ENCODE measurements around the gene KAZN.

The KAZN gene

GRCh38 chr1:14594045-14594444, 4.4 kb upstream of the KAZN start:
- no peak overlapping the region for H3K4me2 ChIP-seq (ENCODE audit: low read depth, low read length, poor library complexity, severe bottlenecking)
- H4K20me1 ChIP-seq (ENCODE audit: insufficient read depth, low read length, poor library complexity, severe bottlenecking), result no peaks in the 10 kb centered on the region
- no peaks in the 10 kb centered on the region for H3F3A ChIP-seq (ENCODE audit: low read depth)
- H3K9me3 ChIP-seq (ENCODE audit: insufficient read depth, low read depth, low read length), result no peaks in the 10 kb centered on the region
- H3K36me3 ChIP-seq (ENCODE audit: insufficient read depth, low read length), result no peaks in the 10 kb centered on the region
- no peak overlapping the region for H2AFZ ChIP-seq (ENCODE audit: low read length)
- TF ChIP-seq CTCF (conservative IDR thresholded peaks at IDR 0.05; ENCODE audit: low read length), result no peak
- TF ChIP-seq EZH2phosphoT487 (IDR thresholded peaks at IDR 0.05; ENCODE audit: borderline replicate concordance), result no peak
- H3K4me3 ChIP-seq (ENCODE audit: low read length, poor library complexity, severe bottlenecking), result no peak overlapping the region
- H3K9me2 ChIP-seq (replicated peaks; ENCODE audit: low read depth, low read length), result no peaks in the 10 kb centered on the region
- no peak overlapping the region for H3K9ac ChIP-seq (ENCODE audit: low read depth, low read length, poor library complexity, severe bottlenecking)
- H3K4me1 ChIP-seq (ENCODE audit: insufficient read depth, low read length, poor library complexity, severe bottlenecking), result no peaks in the 10 kb centered on the region
- H3K79me2 ChIP-seq (ENCODE audit: insufficient read depth, low read length), result no peaks in the 10 kb centered on the region
- peaks cover 9% of the 10 kb centered on the region for H3K27me3 ChIP-seq (ENCODE audit: insufficient read depth, low read length, poor library complexity, severe bottlenecking)

GRCh38 chr1:14596591-14596990, 1.9 kb upstream of the KAZN start:
- TF ChIP-seq CTCF (conservative IDR thresholded peaks at IDR 0.05; ENCODE audit: low read length) (no peak), EZH2phosphoT487 (IDR thresholded peaks at IDR 0.05; ENCODE audit: borderline replicate concordance) (no peak)
- no peaks in the 10 kb centered on the region for H3K79me2 ChIP-seq (ENCODE audit: insufficient read depth, low read length)
- H3K4me1 ChIP-seq (ENCODE audit: insufficient read depth, low read length, poor library complexity, severe bottlenecking), result no peaks in the 10 kb centered on the region
- H4K20me1 ChIP-seq (ENCODE audit: insufficient read depth, low read length, poor library complexity, severe bottlenecking), result no peaks in the 10 kb centered on the region
- H3K4me3 ChIP-seq (ENCODE audit: low read length, poor library complexity, severe bottlenecking), result no peak overlapping the region
- no peak overlapping the region for H3K9ac ChIP-seq (ENCODE audit: low read depth, low read length, poor library complexity, severe bottlenecking)
- no peak overlapping the region for H3K4me2 ChIP-seq (ENCODE audit: low read depth, low read length, poor library complexity, severe bottlenecking)
- H3F3A ChIP-seq (ENCODE audit: low read depth), result no peaks in the 10 kb centered on the region
- peaks cover 17% of the 10 kb centered on the region for H3K27me3 ChIP-seq (ENCODE audit: insufficient read depth, low read length, poor library complexity, severe bottlenecking)
- H3K9me3 ChIP-seq (ENCODE audit: insufficient read depth, low read depth, low read length), result no peaks in the 10 kb centered on the region
- no peaks in the 10 kb centered on the region for H3K9me2 ChIP-seq (replicated peaks; ENCODE audit: low read depth, low read length)
- no peak overlapping the region for H2AFZ ChIP-seq (ENCODE audit: low read length)
- no peaks in the 10 kb centered on the region for H3K36me3 ChIP-seq (ENCODE audit: insufficient read depth, low read length)

- Histone ChIP-seq H3K9me3 (ENCODE audit: insufficient read depth, low read depth, low read length) (no peaks in the 10 kb centered on the region), H3K27me3 (ENCODE audit: insufficient read depth, low read length, poor library complexity, severe bottlenecking) (peaks cover 17% of the 10 kb centered on the region), H3K36me3 (ENCODE audit: insufficient read depth, low read length) (no peaks in the 10 kb centered on the region), H3K9ac (ENCODE audit: low read depth, low read length, poor library complexity, severe bottlenecking) (no peak overlapping the region), H3K4me3 (ENCODE audit: low read length, poor library complexity, severe bottlenecking) (no peak overlapping the region), H4K20me1 (ENCODE audit: insufficient read depth, low read length, poor library complexity, severe bottlenecking) (no peaks in the 10 kb centered on the region), H3K4me1 (ENCODE audit: insufficient read depth, low read length, poor library complexity, severe bottlenecking) (no peaks in the 10 kb centered on the region), H3K4me2 (ENCODE audit: low read depth, low read length, poor library complexity, severe bottlenecking) (no peak overlapping the region), H2AFZ (ENCODE audit: low read length) (no peak overlapping the region), H3F3A (ENCODE audit: low read depth) (no peaks in the 10 kb centered on the region), H3K79me2 (ENCODE audit: insufficient read depth, low read length) (no peaks in the 10 kb centered on the region), H3K9me2 (replicated peaks; ENCODE audit: low read depth, low read length) (no peaks in the 10 kb centered on the region)
- no peak for TF ChIP-seq CTCF (conservative IDR thresholded peaks at IDR 0.05; ENCODE audit: low read length)
Observed at GRCh38 chr1:14597343-14598006, 1.0 kb upstream of the KAZN start.
